ENCODE results near the gene HTR3A.

HTR3A gene

GRCh38 chr11:114039551-114039950, 64.6 kb downstream of the HTR3A start:
- no peaks in the 10 kb centered on the region for H3K9me3 ChIP-seq (ENCODE audit: insufficient read depth, low read length)
- no peaks in the 10 kb centered on the region for H3K27me3 ChIP-seq (ENCODE audit: insufficient read depth, insufficient read length)
- no peaks in the 10 kb centered on the region for H3K4me1 ChIP-seq (ENCODE audit: insufficient read depth, insufficient read length)
- TF ChIP-seq ZNF274 (IDR thresholded peaks at IDR 0.05; ENCODE audit: low read depth, low read length) (no peak), YY1 (IDR thresholded peaks at IDR 0.05; ENCODE audit: insufficient read depth, insufficient read length) (no peak), SUZ12 (IDR thresholded peaks at IDR 0.05; ENCODE audit: extremely low read depth, insufficient read depth, insufficient read length) (no peak)
- H3K4me3 ChIP-seq (ENCODE audit: insufficient read length, low read depth) = no peak overlapping the region
- no peaks in the 10 kb centered on the region for H3K36me3 ChIP-seq (ENCODE audit: insufficient read depth, insufficient read length, low read length)
- H3K9ac ChIP-seq (ENCODE audit: insufficient read length, low read depth) = no peak overlapping the region
- DNase-seq (ENCODE audit: low read depth, low spot score) = no peak
